GM19328 (cell line): ENCODE data around the gene PLEK.
"Not testable (repeated sequence)": the region's sequence is repeated elsewhere in the genome, so short reads cannot be mapped to it uniquely, and the experiment has no call there.

Experiments used
- ATAC-seq: cut with Tn5 transposase; IDR thresholded peaks from one replicate; pipeline ENCODE4 v1.9.1; 2021; ENCODE audit warnings: mild to moderate bottlenecking, moderate library complexity; ENCODE audit not compliant: unreplicated experiment

Gene PLEK

GRCh38 chr2:68438455-68439303 lies 73.6 kb downstream of the PLEK start:
- ATAC-seq = no peak

- ATAC-seq = peak; percentile 97
These were observed 76.3 kb downstream of the PLEK start for GRCh38 chr2:68441179-68441993.

- ATAC-seq = no peak
These were observed 76.9 kb downstream of the PLEK start for GRCh38 chr2:68441994-68442322.

- not testable (repeated sequence) for ATAC-seq
These were observed 81.3 kb downstream of the PLEK start for GRCh38 chr2:68446425-68446824.
